Ovary (tissue), 3 donors: ENCODE measurements around the gene RAB40A.

Experiments used
- CTCF ChIP-seq, 3 donors: fragments of 450-650 bp in 2 of 3; fragments of 200-600 bp in 1 of 3; IDR thresholded peaks; one replicate each; pipeline versions ENCODE4 v1.5.1 to v1.8.0; 2016 to 2022; ENCODE audit warnings: antibody characterized with exemption in 3 of 3, mild to moderate bottlenecking in 1 of 3
- POLR2A ChIP-seq: fragments of 450-650 bp; IDR thresholded peaks from one replicate; pipeline ENCODE4 v1.6.1; 2017; ENCODE audit warnings: antibody characterized with exemption, mild to moderate bottlenecking, moderate library complexity
- donor health status: DM: no; HTN: no; CAD: no.

DNA sequence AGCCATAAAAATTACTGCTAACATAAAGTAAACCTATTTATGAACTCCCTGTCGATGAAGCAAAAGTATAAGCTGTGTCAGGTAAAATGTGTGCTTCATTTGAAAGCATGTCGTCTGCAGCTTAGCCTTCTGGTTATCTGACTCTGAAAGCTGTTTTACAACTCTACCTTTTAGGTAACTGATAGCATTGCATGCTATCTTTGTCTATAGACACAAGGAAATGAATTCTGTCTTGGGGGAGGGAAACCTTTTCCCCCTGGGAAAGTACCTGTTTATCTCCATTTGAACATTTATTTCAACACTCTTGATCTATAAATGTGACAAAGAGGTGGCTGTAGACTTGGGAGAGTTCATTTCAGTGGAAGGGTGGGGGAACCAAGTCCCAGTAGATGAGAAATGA is 51.4 kb downstream of the RAB40A start:
- TF ChIP-seq CTCF (IDR thresholded peaks at IDR 0.05) (no peak), POLR2A (no peak)
